Testis (tissue), 3 donors: Measurements from ENCODE around the gene TXNRD2. TPM values are rescaled to one million over a fixed set of nuclear protein-coding genes. Genes with fewer than 3 reads are reported as not detected.

Source experiments
- DNase-seq: peaks from one replicate; pipeline ENCODE4 v3.0.0-alpha.2; 2019
- H3K27ac ChIP-seq, 2 donors: fragments of 200-600 bp; sonication (generic); one replicate each; pipeline ENCODE4 v1.5.1; 2019
- H3K27me3 ChIP-seq: fragments of 200-600 bp; sonication (generic); one replicate; pipeline ENCODE4 v1.5.1; 2019
- H3K36me3 ChIP-seq: fragments of 200-600 bp; sonication (generic); one replicate; pipeline ENCODE4 v1.5.1; 2017; ENCODE audit warnings: low read depth; ENCODE audit errors: missing control alignments
- H3K4me1 ChIP-seq: fragments of 200-600 bp; sonication (generic); one replicate; pipeline ENCODE4 v1.5.1; 2019
- H3K4me3 ChIP-seq, 2 donors: fragments of 200-600 bp; sonication (generic); one replicate each; pipeline ENCODE4 v1.5.1; 2017 to 2019
- H3K9me3 ChIP-seq: fragments of 200-600 bp; sonication (generic); one replicate; pipeline ENCODE4 v1.5.1; 2017
- CTCF ChIP-seq, 3 experiments: fragments of 450-650 bp in 2 of 3; fragments of 200-600 bp in 1 of 3; sonication (generic) in 1 of 3; IDR thresholded peaks; one replicate each; pipeline ENCODE4 v1.5.1; 2016 to 2019; ENCODE audit warnings: antibody characterized with exemption in 3 of 3, mild to moderate bottlenecking in 2 of 3, moderate library complexity in 1 of 3
- POLR2A ChIP-seq: fragments of 450-650 bp; IDR thresholded peaks from one replicate; pipeline ENCODE4 v1.6.1; 2017; ENCODE audit warnings: antibody characterized with exemption, mild to moderate bottlenecking, moderate library complexity
- WGBS, 2 donors: methylation state at CpG; one replicate each; pipeline ENCODE4 v1.1.5; 2018; 5-methylcytosine and 5-hydroxymethylcytosine counted together
- intact Hi-C: fragments of 100-400 bp; cut with DNase I; formaldehyde crosslinking; loops from one replicate; pipeline ENCODE4 v1.15.1; 2023; ENCODE audit warnings: low total_unique reads
- microRNA-seq, 2 donors: library from miRNA; unstranded; fragments of <30 nt; microRNA quantifications; one replicate each; pipeline ENCODE4, GENCODE V29; 2016; ENCODE audit warnings: borderline number of aligned reads in 2 of 2, borderline replicate concordance in 1 of 2
- polyA plus RNA-seq: library from polyadenylated mRNA; stranded (reverse); fragments of 350-450 nt; fragmentation: Illumina TruSeq; extraction: RNeasy Lipid Tissue Mini Kit (QIAGEN cat#74804); gene quantifications from one replicate; pipeline ENCODE4 v1.2.3, GENCODE V29; 2014; ENCODE audit warnings: low read depth, low replicate concordance; ENCODE audit not compliant: insufficient read depth
- total RNA-seq, 2 donors: library from RNA; depleted of rRNA; stranded (reverse); fragments of >200 nt; gene quantifications; one replicate each; pipeline ENCODE4 v1.2.3, GENCODE V29; 2016

TXNRD2 gene
- total and polyA plus RNA-seq, 3 donors from 2014 or later = 28.7 to 49.9 (median 36.6) TPM

GRCh38 chr22:19828035-19828401 lies 113.6 kb downstream of the TXNRD2 start:
- Histone ChIP-seq H3K27ac (no peak overlapping the region), H3K9me3 (no peaks in the 10 kb centered on the region), H3K27me3 (no peaks in the 10 kb centered on the region), H3K4me3 (no peak overlapping the region), H3K4me1 (peaks cover 4% of the 10 kb centered on the region), H3K36me3 (no peaks in the 10 kb centered on the region)
- 82 to 93% methylated on average over 2 of the region's 2 CpGs for WGBS, 2 donors
- intact Hi-C loops = no loop called here
- TF ChIP-seq POLR2A = no peak
- no peak for DNase-seq

- Histone ChIP-seq H3K36me3 (no peaks in the 10 kb centered on the region), H3K27ac (no peak overlapping the region), H3K9me3 (no peaks in the 10 kb centered on the region), H3K4me3 (no peak overlapping the region), H3K27me3 (no peaks in the 10 kb centered on the region), H3K4me1 (peaks cover 4% of the 10 kb centered on the region)
- DNase-seq = no peak
- TF ChIP-seq POLR2A (no peak), CTCF (IDR thresholded peaks at IDR 0.05) (no peak)
- WGBS, 2 donors = 84% methylated on average over 10 of the region's 10 CpGs
- intact Hi-C loops = no loop called here
Measured at GRCh38 chr22:19827341-19828034, 114.1 kb downstream of the TXNRD2 start.

GRCh38 chr22:19826619-19826950 lies 115.0 kb downstream of the TXNRD2 start:
- no peak for TF ChIP-seq POLR2A
- TF ChIP-seq CTCF (IDR thresholded peaks at IDR 0.05) = no peak
- no peak for DNase-seq

DNA sequence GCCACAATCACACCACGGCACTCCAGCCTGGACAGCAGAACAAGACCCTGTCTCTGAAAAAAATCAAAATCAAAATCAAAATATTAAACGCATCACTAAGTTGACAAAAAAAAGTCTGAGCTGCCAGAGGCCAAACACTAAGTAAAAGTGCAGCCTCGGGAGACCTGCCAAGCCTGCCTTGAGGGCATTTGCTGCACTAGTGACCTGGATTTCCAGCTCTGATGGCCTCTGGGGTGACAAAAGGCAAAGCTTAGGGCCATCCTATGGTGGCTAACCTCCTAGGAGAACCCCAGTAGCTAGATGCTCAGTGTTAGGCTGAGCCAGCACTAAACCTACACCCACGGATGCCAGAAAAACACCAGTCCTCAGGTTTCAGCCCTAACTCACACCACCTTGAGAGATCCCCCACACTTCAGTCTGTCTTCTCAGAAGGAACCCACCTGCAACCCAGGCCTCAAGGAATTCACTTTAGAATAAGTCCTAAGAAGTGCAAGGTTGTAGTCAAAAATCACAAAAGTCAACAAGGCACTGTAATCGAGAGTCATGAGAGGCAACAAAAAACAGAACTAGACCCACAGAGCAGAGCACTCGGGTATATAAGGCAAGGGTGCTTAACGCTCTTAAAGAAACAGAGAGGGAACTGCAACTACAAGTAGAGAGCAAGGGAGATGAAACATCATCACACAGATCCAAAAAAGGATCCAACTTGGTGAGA lies 115.6 kb downstream of the TXNRD2 start:
- H3K27ac ChIP-seq = no peak overlapping the region
- TF ChIP-seq CTCF (IDR thresholded peaks at IDR 0.05) (no peak), POLR2A (no peak)
- no peak overlapping the region for H3K4me3 ChIP-seq
- intact Hi-C loops = no loop called here
- WGBS, 2 donors = 93 to 94% methylated on average over 7 of the region's 7 CpGs
- H3K36me3 ChIP-seq = no peaks in the 10 kb centered on the region
- H3K4me1 ChIP-seq = no peaks in the 10 kb centered on the region
- H3K27me3 ChIP-seq = no peaks in the 10 kb centered on the region
- no peak for DNase-seq
- H3K9me3 ChIP-seq = no peaks in the 10 kb centered on the region

More at GRCh38 chr22:19826619-19826950, 115.0 kb downstream of the TXNRD2 start:
- no peaks in the 10 kb centered on the region for H3K36me3 ChIP-seq
- no peaks in the 10 kb centered on the region for H3K4me1 ChIP-seq
- no peaks in the 10 kb centered on the region for H3K9me3 ChIP-seq
- no peaks in the 10 kb centered on the region for H3K27me3 ChIP-seq
- H3K4me3 ChIP-seq = no peak overlapping the region
- H3K27ac ChIP-seq = no peak overlapping the region
- 46 to 49% methylated on average over 2 of the region's 2 CpGs for WGBS, 2 donors
- intact Hi-C loops = no loop called here

Small RNAs within 50 kb of the gene (microRNA-seq; reads per million reads assigned to microRNA genes)
- 0 reads per million in 2 donors for gene MIR4761

Other genes with a start within 250 kb of the TXNRD2 start
- 10 to 100 TPM; 68.9 to 89.3 TPM for gene SEPTIN5, start 227.3 kb downstream of the TXNRD2 start, total RNA-seq
- 33.9 TPM for gene SEPTIN5, start 227.3 kb downstream of the TXNRD2 start, polyA plus RNA-seq
- gene GP1BB, start 218.3 kb downstream of the TXNRD2 start, total RNA-seq = 10 to 100 TPM; 28.0 to 65.1 TPM
- gene GP1BB, start 218.3 kb downstream of the TXNRD2 start, polyA plus RNA-seq = not detected
- gene TBX1, start 181.0 kb downstream of the TXNRD2 start, total RNA-seq = 10 to 100 TPM; 23.3 to 43.4 TPM
- gene TBX1, start 181.0 kb downstream of the TXNRD2 start, polyA plus RNA-seq = 18.1 TPM
- gene GNB1L, start 86.9 kb downstream of the TXNRD2 start, total RNA-seq = 1 to 10 TPM; 5.5 to 6.9 TPM
- 6.0 TPM for gene GNB1L, start 86.9 kb downstream of the TXNRD2 start, polyA plus RNA-seq
- gene RTL10, start 86.9 kb downstream of the TXNRD2 start, total RNA-seq = 10 to 100 TPM; 11.0 to 14.7 TPM
- gene RTL10, start 86.9 kb downstream of the TXNRD2 start, polyA plus RNA-seq = 10.9 TPM
- gene COMT, start within 50 bp of the TXNRD2 start, total RNA-seq = 100 to 1,000 TPM; 278 to 427 TPM
- 147 TPM for gene COMT, start within 50 bp of the TXNRD2 start, polyA plus RNA-seq
- 10 to 100 TPM; 43.2 to 57.7 TPM for gene ARVCF, start 75.0 kb upstream of the TXNRD2 start, total RNA-seq
- gene ARVCF, start 75.0 kb upstream of the TXNRD2 start, polyA plus RNA-seq = 21.1 TPM
- 10 to 100 TPM; 13.5 to 21.5 TPM for gene TANGO2, start 79.3 kb upstream of the TXNRD2 start, total RNA-seq
- gene TANGO2, start 79.3 kb upstream of the TXNRD2 start, polyA plus RNA-seq = 19.0 TPM
- gene DGCR8, start 138.4 kb upstream of the TXNRD2 start, total RNA-seq = 10 to 100 TPM; 64.8 to 83.7 TPM
- 44.4 TPM for gene DGCR8, start 138.4 kb upstream of the TXNRD2 start, polyA plus RNA-seq
- gene RANBP1, start 174.3 kb upstream of the TXNRD2 start, total RNA-seq = 100 to 1,000 TPM; 284 to 318 TPM
- gene RANBP1, start 174.3 kb upstream of the TXNRD2 start, polyA plus RNA-seq = 247 TPM
- gene TRMT2A, start 175.4 kb upstream of the TXNRD2 start, total RNA-seq = 100 to 1,000 TPM in 1 of 2 donors, 10 to 100 TPM in 1; 97.2 to 122 TPM
- 82.7 TPM for gene TRMT2A, start 175.4 kb upstream of the TXNRD2 start, polyA plus RNA-seq
- gene ZDHHC8, start 190.0 kb upstream of the TXNRD2 start, total RNA-seq = 10 to 100 TPM; 40.9 to 44.0 TPM
- gene ZDHHC8, start 190.0 kb upstream of the TXNRD2 start, polyA plus RNA-seq = 34.0 TPM
- 10 to 100 TPM; 12.2 to 33.1 TPM for gene CCDC188, start 209.2 kb upstream of the TXNRD2 start, total RNA-seq
- gene CCDC188, start 209.2 kb upstream of the TXNRD2 start, polyA plus RNA-seq = 46.5 TPM